GM21786 (cell line): Measurements from ENCODE around the gene TRIOBP.

ENCODE experiments used
- ATAC-seq: cut with Tn5 transposase; IDR thresholded peaks from one replicate; pipeline ENCODE4 v1.9.1; 2021; ENCODE audit not compliant: unreplicated experiment

The TRIOBP gene

DNA sequence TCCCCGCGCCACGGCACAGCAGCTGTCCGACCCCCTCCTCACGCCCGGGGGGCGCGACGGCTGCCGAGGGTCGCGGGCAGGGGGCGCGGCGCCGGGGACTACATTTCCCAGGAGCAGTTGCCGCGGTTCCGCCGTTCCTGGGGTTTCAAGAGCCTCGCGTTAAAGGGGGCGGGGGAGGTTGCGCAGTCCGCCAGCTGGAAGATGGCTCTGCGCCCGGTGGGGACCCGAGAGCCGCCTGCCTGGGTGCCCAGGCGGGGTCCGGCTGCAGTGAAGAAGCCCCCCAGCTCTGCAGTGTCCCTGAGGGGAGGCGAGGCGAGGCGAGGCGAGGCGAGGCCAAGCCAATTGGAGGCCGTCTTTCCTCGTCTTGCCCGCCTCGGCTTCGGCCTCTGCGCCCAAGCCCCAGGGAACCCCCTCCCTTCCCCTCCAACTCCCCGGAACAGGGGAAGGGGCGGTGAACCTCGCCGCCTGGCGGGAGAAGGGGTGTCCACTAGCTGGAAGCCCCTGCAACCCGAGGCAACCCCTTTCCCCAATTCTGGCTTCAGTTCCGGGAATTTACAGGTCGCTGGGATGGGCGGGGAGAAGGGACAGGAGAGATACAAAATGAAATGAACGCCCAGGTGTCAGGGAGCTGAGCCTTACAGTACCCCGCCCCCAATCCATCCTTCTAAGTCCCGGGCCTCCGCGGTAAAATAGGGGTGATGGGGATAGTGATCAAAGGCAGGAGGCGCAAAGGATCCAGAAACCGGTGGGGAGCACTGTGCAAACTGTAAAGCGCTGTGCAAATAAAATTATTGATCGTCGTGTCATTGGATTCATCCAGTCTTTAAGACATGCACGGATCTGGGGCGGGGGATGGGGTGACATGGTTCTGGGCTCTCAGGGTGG, 105.7 kb downstream of the TRIOBP start:
- ATAC-seq, result no peak

DNA sequence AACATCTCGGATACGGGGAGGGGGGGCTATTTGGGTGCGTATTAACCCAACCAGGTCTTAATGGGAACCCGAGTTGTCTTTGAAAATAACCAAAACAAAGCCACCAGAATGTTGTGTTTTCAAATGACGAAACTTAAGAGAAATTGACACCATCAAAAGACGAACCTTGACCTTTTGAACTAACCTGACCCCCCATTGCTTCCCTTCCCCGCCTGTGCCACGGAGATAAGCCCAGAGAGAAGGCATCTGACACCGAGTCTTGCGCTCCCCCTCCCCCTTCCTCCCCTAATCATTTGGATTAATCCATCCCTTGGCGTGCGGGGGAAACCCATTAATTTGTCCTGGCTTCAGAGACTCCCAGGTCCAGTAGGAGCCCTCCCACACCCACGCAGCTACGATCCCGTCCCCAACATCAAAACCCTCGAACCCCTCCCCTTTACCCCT, 106.4 kb downstream of the TRIOBP start:
- no peak for ATAC-seq

DNA sequence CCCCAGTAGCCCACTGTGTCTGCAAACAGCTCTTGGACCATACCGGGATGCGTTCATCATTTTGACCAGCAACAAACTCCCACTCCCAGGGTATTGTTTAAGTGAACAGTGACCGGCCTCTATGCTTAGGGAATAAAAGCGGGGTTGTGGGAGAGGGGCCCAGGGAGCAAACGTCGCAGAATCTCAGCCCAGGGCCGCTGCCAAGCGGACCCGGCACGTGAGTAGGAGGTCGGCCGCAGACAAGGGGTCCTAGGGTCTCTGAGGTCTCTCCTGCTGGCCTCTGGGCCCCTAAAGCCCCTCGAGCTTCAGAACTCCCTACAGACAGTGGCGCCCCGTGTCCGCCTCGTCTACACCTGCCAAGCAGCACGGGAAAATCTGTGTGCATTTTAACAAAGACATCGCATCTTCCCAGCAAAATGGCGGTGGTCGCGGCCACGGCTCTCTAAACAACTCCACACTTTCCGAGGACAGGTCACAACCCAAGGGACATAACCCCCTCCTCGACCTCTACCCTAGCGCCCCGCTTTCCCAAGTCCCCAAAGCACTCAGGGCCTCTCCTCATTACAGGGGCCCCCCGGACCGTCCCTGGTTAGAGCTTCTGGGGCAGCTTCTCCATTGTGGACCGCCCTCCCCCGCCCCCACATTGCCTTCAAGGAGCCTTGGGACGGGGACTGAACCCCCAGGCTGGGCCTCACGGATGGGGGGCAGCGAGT, 106.9 kb downstream of the TRIOBP start:
- ATAC-seq, result no peak

DNA sequence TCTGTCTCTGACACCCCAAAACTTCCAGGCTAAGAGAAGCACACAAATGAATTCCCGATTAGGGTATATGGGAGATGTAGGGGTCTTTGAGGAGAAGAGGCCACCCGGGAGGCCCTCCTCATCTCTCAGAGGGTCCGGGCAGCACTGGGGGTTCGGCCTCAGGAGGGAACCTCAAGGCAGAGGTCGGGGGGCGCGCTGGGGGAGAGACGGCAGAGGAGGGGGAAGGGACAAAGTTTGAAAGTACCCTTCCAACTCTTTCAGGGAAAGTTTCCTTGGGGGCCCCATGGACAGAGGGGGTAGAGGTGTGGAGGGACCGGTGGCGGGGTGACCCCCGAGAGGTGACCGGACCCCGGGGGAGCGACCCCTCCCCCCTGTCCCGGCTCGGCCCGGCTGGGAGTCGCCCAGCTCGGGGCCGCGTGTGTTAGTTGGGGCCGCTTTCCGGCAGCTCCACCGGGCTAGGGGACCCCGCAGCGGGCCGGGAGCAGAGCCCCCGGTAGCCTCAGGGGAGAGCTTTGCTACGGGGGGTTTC, 107.6 kb downstream of the TRIOBP start:
- no peak for ATAC-seq

DNA sequence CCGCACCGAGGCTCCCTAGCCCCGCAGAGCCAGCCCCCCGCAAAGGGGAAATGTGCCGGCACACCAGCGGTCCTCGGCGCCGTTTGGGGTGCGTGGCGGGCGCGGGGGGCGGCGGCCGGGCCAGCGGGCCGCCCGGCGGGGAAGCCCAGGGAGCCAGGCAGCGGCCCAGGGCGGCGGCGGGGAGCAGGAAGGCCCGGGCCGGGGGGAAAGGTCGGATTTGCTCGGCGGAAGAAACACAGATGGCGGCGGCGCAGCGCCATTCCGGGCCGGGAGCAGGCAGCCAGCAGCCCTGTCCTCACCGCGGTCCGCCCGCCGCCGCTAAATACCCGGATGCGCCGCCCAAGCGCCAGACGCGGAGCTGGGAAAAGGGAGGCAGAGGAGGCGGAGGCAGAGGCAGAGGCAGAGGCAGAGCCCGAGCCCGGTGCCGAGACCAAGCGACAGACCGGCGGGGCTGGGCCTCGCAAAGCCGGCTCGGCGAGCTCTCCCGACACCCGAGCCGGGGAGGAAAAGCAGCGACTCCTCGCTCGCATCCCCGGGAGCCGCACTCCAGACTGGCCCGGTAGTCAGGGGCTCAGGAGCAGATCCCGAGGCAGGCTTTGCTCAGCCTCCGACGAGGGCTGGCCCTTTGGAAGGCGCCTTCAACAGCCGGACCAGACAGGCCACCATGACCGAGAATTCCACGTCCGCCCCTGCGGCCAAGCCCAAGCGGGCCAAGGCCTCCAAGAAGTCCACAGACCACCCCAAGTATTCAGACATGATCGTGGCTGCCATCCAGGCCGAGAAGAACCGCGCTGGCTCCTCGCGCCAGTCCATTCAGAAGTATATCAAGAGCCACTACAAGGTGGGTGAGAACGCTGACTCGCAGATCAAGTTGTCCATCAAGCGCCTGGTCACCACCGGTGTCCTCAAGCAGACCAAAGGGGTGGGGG, 108.3 kb downstream of the TRIOBP start:
- ATAC-seq, result no peak

DNA sequence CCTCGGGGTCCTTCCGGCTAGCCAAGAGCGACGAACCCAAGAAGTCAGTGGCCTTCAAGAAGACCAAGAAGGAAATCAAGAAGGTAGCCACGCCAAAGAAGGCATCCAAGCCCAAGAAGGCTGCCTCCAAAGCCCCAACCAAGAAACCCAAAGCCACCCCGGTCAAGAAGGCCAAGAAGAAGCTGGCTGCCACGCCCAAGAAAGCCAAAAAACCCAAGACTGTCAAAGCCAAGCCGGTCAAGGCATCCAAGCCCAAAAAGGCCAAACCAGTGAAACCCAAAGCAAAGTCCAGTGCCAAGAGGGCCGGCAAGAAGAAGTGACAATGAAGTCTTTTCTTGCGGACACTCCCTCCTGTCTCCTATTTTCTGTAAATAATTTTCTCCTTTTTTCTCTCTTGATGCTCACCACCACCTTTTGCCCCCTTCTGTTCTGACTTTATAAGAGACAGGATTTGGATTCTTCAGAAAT, 109.0 kb downstream of the TRIOBP start:
- ATAC-seq, result no peak

DNA sequence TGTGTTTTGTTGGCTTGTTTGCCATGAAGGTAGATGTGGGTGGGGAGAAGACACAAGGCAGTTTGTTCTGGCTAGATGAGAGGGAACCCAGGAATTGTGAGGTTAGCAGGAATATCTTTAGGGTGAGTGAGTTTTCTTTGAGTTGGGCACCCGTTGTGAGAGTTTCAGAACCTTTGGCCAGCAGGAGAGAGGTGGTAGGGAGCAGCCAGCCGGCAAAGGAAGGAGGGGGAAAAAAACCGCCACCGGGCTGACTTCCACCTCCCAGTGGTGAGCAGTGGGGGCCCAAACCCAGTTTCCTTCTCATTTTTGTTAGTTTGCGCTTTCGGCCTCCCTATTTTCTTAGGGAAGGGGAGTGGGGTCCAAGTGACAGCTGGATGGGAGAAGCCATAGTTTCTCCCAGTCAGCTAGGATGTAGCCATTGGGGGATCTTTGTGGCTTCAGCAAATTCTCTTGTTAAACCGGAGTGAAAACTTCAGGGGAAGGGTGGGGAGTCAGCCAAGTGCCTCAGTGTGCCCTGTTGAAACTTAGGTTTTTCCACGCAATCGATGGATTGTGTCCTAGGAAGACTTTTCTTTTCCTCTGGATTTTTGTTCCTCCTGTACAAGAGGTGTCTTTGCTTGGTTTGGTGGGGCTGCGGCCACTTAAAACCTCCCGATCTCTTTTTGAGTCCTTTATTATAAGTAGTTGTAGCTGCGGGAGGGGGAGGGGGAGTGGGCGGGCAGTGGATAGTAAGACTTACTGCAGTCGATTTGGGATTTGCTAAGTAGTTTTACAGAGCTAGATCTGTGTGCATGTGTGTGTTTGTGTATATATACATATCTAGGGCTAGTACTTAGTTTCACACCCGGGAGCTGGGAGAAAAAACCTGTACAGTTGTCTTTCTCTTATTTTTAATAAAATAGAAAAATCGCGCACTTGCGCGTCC, 109.8 kb downstream of the TRIOBP start:
- no peak for ATAC-seq

DNA sequence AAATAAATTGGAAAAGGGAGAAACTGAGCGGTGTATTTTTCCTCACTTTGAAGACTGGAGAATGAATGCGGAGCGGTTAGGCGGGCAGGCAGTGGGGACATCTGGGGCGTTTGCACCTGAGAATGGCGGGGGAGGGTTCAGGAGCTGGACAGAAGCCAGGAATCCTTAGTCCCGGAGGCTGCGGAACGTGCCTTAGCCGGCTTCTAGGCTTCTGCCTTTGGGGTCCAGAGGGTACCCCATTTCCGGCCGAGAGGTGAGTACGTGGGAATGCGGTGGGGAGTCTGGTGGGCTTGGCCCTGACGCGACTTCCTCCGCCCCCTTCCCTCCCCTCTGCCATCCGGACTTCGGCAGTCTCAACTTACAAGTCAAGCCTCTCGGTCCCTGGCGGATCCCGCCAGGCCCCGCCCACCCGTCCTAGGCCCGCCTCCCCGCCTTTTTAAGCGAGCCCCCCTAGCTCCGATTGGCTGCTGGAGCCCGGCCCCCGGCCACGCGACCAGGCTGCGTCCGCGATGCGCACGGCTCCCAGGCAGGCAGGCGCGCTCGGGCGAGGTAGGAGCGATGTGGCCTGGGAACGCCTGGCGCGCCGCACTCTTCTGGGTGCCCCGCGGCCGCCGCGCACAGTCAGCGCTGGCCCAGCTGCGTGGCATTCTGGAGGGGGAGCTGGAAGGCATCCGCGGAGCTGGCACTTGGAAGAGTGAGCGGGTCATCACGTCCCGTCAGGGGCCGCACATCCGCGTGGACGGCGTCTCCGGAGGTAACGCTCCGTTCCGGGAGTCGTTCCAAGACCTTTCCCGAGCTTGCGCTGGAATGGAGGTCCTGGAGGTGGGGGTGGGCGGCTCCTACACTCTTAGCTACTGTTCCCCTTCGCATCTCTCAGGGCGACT, 110.8 kb downstream of the TRIOBP start, which contains the start of gene GCAT:
Gene GCAT (plus strand): TSS at position 525 of the 884 bp plus-strand sequence. CDS start 34 bp downstream, at position 559.
- ATAC-seq, result peak; percentile 82

DNA sequence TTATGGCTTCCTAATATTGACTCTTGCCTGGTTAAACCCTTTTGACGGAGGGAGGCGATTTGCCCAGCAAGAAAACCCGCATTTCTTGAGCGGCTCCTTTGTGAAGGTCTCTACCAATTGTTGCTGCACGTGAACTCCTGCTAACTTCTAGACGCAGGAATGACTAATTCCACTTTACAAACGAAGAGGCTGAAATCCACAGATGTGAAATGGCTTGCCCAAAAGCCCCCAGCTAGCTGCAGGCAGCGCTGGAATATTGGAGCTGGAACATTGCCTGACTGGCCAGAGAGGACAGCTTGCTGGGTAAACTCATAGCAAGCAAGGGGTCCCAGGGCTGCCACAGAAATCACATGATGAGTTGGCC, 111.4 kb downstream of the TRIOBP start:
- ATAC-seq, result no peak

DNA sequence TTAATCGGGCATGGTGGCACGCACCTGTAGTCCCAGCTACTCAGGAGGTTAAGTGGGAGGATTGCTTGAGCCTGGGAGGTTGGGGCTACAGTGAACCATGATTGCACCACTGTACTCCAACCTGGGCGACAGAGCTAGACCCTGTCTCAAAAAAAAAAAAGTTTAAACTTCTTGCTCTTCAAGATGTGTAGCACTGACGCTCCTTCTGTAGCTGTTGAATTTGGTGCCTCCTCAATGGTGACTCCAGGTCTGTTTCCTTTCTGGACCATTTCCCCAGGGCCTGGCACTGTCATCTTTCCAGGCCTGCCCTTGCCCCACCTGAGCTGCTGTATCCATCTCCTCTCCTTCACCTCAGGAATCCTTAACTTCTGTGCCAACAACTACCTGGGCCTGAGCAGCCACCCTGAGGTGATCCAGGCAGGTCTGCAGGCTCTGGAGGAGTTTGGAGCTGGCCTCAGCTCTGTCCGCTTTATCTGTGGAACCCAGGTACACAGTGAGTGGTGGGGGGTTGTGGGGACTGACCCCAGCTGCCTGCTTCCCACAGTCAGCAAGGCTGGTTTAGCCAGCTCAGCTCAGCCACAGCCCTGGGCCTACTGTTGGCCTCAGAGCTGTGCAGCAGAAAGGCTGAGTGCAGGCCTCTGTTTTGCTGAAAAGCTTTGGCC, 113.0 kb downstream of the TRIOBP start:
- ATAC-seq, result no peak

DNA sequence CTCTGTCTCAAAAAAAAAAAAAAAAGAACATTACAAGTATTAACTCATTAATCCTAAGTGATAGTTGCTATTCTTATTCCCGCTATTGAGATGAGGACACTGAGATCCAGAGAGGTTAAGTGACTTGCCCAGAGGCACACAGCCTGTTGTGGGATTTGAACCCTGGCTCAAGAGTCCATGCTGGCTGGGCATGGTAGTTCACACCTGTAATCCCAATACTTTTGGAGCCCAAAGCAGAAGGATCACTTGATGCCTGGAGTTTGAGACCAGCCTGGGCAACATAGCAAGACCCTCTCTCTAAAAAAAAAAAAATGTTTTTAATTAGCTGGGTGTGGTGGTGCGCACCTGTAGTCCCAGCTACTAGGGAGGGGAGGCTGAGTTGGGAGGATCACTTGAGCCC, 115.0 kb downstream of the TRIOBP start:
- no peak for ATAC-seq

DNA sequence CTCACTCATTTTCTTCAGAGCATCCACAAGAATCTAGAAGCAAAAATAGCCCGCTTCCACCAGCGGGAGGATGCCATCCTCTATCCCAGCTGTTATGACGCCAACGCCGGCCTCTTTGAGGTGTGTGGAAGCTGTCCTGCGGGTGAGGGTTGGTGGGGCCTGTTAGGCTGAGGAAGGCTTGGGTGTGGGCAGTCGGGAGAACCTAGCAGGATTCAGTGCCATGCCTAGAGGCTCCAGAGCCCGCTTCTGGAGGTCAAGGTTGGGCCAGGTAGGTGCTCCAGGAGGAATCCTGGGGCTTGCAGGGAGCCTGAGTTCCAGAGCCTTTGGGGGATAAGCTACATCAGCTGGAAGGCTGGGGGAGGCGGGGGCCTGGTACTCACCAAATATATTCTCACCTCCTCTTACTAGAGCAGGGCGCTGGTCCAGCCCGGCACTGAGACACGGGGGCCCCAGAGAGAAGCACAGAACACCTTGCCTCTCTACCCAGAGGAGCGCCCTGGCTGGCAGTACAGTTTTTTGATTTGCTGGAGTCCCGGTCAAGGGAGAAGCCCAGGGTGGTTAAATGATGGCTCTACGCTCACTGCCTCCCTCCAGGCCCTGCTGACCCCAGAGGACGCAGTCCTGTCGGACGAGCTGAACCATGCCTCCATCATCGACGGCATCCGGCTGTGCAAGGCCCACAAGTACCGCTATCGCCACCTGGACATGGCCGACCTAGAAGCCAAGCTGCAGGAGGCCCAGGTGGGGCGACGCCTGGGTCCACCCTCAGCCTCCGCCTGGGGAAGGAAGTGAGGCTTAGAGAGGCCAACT, 116.2 kb downstream of the TRIOBP start:
- ATAC-seq, result no peak

DNA sequence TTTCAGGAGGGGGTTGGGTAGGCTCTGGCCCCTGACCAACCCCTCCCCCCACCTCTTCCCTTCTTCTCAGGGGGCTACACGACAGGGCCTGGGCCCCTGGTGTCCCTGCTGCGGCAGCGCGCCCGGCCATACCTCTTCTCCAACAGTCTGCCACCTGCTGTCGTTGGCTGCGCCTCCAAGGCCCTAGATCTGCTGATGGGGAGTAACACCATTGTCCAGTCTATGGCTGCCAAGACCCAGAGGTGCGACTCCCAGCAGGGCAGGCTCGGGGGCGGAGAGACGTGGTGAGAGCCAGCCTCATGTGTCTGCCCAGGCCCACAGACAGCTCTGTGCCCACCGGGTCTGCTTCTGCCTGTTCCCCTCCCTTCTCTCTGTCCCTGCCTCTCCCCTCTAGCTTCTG, 118.7 kb downstream of the TRIOBP start:
- ATAC-seq, result no peak

DNA sequence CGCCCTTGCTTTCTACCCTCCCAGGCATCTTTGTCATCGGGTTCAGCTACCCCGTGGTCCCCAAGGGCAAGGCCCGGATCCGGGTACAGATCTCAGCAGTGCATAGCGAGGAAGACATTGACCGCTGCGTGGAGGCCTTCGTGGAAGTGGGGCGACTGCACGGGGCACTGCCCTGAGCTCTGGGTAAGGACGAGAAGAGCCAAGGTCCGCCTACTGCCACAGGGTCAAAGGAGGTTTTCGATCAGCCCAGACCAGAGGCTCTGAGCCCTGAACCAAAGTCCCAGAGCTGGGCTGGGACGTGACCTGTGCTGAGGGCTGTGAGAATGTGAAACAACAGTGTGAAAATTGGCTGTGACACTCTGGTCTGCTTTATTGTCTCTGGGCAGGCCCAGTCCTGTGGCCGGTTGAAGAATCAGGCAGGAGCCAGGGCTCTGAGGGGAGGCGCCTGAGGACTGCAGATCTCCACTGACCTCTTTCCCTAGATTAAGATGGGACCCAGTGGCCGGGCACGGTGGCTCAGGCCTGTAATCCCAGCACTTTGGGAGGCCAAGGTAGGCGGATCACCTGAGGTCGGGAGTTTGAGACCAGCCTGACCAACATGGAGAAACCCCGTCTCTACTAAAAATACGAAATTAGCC, 119.8 kb downstream of the TRIOBP start:
- no peak for ATAC-seq

DNA sequence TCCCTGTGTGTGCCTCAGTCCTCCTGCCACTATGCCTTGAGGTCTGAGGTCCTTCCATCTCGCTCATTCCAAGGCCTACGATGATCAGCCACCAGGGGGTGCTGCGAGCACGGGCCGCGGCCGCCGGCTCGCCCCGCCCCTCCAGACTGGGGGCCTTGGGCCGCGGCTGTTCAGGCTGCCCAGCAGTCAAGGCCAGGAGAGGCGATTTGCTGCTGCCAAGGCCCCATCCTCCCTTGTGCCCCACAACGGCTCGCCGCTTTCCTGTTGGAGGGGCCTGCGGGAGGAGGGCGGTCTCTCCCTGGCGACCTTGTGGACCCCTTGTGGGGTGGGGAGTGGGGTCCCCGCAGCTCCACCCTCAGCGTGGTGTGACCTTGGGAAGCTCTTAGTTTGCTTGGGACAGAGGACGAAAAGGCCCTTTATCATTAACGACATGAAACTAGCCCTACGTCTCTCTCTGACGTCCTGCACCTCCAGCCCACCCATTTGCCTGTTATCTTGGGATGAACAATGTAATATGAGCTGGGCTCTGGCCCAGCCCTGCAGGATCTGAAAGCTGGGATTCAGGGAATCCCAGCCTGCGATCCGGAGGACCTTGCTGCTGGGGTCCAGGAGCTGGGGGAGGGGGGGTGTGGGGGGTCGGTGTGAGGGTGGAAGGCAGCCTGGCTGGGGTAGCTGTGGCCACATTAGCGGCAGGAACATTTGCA, 121.0 kb downstream of the TRIOBP start:
- ATAC-seq, result peak; percentile 55

DNA sequence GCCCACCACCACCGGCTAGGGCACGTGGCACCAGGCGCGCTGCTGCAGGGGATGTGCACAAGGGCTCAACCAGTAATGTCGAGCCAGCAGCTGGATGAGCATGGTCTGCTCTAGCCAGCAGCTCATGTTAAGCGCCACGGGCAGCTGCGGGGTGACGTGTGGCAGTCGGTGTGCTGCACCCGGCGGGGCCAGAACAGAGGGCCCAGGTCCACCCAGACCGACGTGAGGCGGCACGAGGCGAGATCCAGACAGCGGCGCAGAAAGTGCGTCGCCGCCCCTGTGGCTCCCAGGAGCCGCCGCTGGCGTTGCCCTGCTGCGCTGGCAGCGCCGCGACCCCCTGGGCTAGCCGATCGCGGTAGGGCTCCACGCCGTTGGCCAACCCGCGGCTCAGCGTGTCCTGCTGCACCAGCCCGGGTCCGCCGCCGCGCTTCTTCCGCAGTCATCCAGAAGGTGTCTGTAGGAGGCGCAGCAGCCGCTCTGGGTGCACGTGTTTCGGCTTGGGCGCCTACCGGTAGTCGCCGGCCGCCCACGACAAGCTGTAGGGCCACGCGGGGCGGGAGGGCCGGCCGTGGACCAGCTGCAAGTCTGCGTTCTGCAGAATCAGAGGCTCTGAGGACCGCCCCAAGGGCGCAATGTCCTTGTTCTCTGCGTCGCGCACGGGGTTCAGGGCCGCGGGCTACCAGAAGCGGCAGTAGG, 121.7 kb downstream of the TRIOBP start:
- ATAC-seq, result no peak
